GM18519 (cell line): ENCODE data around the gene MROH2A.
"Not testable (repeated sequence)": the region's sequence is repeated elsewhere in the genome, so short reads cannot be mapped to it uniquely, and the experiment has no call there.

Source experiments
- ATAC-seq: cut with Tn5 transposase; IDR thresholded peaks from one replicate; pipeline ENCODE4 v1.9.1; 2021; ENCODE audit warnings: mild to moderate bottlenecking, moderate library complexity; ENCODE audit not compliant: unreplicated experiment, low FRiP score

MROH2A gene

GRCh38 chr2:233853353-233853752, 75.2 kb downstream of the MROH2A start:
- ATAC-seq, result no peak

GRCh38 chr2:233853883-233854240, 75.7 kb downstream of the MROH2A start:
- ATAC-seq, result no peak

- peak; percentile 88 for ATAC-seq
These were observed 76.3 kb downstream of the MROH2A start, which contains the start of gene HJURP for GRCh38 chr2:233854241-233854981. TSS of gene HJURP (minus strand) at chr2:233854535. CDS start at chr2:233854500, 35 bp downstream.

DNA sequence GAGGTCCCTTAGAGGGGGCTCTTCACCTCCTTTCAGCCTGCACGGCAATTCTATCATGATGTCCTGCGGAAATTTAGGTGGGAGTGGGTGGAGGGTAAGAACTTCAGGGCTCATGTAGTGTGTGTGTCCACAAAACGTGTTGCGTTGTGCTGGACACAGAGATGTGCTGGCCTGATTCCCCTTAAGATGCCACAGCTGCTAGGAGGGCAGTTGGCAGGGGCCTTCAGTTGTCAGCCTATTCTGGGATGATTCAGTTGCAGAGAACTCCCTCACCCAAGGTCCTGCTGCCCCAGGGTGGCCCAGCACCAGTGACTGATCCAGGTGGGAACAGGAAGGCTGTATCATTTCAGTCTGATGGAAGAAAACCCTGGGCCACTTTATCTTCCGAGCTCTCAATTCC, 77.2 kb downstream of the MROH2A start:
- no peak for ATAC-seq

GRCh38 chr2:233856184-233856583, 78.1 kb downstream of the MROH2A start:
- no peak for ATAC-seq

DNA sequence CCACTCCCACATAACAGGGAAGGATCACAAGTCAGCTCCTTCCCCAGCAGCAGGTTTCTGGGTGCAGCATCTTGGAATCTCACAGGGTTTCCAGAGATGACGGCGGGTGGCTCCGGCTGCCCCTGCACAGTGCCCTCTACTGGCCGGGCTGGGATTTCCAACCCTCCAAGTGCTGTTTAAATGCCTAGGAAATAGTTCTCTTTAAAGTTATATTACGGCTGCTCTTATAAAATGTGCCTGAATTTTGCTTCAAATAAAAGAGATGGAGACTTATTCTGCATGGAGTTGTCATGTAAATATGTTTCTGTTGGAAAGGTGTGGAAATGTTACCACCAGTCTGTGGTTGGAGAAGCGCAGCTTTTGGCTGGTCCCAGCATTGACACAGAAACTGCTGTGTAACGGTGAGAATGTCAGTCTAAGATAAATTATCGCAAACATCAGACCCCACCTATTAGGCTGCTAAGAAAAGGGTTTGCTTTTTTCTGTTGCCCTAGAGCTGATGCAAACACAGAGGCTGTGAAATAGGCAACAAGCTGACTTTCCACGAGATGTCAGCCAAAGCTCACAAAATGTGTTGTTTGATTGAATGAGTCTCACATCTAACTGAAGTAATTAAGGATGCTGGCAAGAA, 79.5 kb downstream of the MROH2A start:
- ATAC-seq, result no peak

GRCh38 chr2:233858331-233858730, 80.2 kb downstream of the MROH2A start:
- no peak for ATAC-seq

DNA sequence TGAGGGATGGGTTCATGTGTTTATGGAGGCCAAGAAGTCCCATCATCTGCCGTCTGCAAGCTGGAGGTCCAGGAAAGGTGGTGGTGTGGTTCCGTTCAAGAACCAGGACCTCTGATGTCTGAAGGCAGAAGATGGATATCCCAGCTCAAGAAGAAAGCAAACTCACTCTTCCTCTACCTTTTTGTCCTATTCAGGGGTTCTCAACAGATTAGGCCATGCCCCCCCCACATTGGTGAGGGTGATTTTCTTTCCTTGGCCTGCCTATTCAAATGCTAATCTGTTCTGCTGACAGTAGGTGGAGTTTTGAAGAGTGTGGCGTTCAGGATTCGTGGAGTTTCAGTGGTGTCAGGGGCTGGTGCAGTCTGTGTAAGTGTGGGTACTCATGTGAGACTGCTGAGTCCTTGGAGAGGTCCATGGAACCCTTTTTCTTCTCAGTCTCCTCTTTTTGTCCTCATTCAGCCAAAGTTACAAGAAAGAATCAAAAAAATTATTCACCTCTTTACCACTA, 84.2 kb downstream of the MROH2A start:
- ATAC-seq, result no peak

DNA sequence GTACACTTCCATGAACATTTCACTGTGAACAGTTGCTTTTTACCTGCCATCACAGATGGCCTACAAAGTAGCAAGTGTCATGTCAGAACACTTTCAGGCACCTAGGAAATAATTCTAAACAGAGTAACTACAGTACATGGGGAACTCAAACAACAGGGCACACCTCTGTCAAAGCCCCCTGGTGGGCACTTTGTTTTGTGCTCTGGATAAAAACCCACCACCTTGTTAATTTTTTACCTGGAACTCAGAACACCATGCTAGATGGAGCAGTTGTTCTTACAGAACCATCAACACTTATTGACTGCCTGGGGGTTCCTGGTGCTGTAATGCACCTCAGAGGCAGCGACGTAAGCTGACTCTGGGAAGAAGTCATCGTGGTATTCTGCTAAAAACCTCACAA, 87.7 kb downstream of the MROH2A start:
- ATAC-seq, result no peak

DNA sequence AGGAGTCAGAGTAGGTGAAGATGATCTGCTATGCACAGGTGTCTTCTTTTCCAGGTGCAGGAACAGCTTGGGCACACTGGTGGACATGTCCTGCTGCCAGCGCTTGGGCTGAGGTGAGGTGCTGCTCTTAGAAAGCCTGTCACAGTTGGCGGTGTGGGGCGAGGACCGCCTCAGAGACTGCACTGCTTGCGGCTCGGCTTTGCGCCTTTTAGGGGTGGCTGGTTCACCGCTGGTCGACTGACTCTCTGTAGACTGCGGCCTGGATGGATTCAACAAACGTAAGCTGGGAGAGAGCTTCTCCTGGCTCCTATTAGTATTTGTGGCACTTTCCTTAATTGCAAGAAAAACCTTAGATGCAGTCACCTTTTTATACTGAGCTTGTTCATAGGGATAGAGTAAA, 88.3 kb downstream of the MROH2A start:
- no peak for ATAC-seq

- no peak for ATAC-seq
These were observed 89.9 kb downstream of the MROH2A start, which contains the start of gene MSL3B for GRCh38 chr2:233867993-233868532. TSS of gene MSL3B (minus strand) at chr2:233868386.

DNA sequence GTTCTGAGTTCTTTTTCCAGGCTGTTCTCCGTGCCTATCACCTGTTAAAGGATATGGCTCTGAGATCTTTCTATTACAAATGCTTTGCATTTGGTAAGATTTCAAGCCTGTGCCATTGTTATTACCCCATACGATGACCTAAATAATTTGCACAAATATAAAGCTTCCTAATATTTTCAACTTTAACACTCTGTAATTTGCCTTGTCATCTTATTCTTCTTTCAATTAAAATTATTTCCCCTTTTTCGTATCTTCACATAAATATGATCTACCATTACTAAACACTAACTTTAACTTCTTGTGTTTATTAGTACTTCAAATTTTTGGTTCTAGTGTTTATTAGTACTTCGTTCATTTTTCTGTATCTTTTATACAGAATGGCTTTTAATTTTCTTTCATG, 93.3 kb downstream of the MROH2A start:
- ATAC-seq, result no peak

GRCh38 chr2:233872125-233872524, 94.0 kb downstream of the MROH2A start:
- ATAC-seq, result not testable (repeated sequence)

DNA sequence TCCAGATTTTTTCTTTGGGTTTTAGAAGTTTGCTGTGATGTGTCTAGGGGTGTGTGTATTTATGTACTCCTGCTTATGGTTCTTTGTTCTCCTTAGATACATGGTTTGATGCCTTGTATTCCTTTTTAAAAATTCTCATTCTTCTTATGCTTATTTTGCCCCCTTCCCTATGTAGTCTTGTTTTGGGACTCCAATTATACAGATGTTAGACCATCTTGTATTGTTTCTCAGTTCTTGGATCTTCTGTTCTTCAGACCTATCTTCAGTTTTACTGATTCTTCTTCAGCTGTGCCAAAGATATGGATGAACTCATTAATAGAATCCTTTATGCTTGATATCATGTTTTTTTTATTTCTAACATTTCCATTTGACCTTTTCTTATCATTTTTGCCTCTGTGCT, 104.2 kb downstream of the MROH2A start:
- no peak for ATAC-seq
